ENCODE data around the gene RAB4A.

GRCh38 chr1:229309074-229309473 is 38.2 kb downstream of the RAB4A start:
- no peak for TF ChIP-seq POLR2A (IDR thresholded peaks at IDR 0.05)
- TF ChIP-seq, protein P1, sequence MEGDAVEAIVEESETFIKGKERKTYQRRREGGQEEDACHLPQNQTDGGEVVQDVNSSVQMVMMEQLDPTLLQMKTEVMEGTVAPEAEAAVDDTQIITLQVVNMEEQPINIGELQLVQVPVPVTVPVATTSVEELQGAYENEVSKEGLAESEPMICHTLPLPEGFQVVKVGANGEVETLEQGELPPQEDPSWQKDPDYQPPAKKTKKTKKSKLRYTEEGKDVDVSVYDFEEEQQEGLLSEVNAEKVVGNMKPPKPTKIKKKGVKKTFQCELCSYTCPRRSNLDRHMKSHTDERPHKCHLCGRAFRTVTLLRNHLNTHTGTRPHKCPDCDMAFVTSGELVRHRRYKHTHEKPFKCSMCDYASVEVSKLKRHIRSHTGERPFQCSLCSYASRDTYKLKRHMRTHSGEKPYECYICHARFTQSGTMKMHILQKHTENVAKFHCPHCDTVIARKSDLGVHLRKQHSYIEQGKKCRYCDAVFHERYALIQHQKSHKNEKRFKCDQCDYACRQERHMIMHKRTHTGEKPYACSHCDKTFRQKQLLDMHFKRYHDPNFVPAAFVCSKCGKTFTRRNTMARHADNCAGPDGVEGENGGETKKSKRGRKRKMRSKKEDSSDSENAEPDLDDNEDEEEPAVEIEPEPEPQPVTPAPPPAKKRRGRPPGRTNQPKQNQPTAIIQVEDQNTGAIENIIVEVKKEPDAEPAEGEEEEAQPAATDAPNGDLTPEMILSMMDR (IDR thresholded peaks at IDR 0.05): no peak
